H1 (cell line): ENCODE measurements around the gene RETREG1. TPM values are rescaled to one million over a fixed set of nuclear protein-coding genes. Genes with fewer than 3 reads are reported as not detected.

Source experiments
- CTCF ChIA-PET: fragments of 300-600 bp; sonication (Branson Sonifier 250); formaldehyde crosslinking; loops from one replicate; lab custom pipeline; 2021; ENCODE audit not compliant: partially characterized antibody; lab: Charles Lee
- POLR2A ChIA-PET: fragments of 300-600 bp; sonication (Branson Sonifier 250); formaldehyde crosslinking; loops from one replicate; lab custom pipeline; 2021; ENCODE audit warnings: inconsistent platforms; ENCODE audit not compliant: partially characterized antibody; lab: Charles Lee
- DNase-seq, 2 experiments: peaks; one replicate each; pipeline versions ENCODE4 v3.0.0 to v3.0.0-alpha.2; 2010 to 2022; ENCODE audit warnings: low spot score in 2 of 2, low read depth in 1 of 2, mixed read lengths in 1 of 2
- FAIRE-seq: peaks from 2 replicates; lab custom pipeline; 2011; peaks lifted over from hg19 to GRCh38; lab: Jason Lieb, UNC
- H2AFZ ChIP-seq: 2 replicates; pipeline ENCODE4 v1.8.1; 2012; ENCODE audit warnings: low read length, inconsistent platforms
- H2AK5ac ChIP-seq: 2 replicates; pipeline ENCODE4 v1.6.1; 2013; ENCODE audit warnings: low read depth, low read length
- H2BK120ac ChIP-seq: replicated peaks from 2 replicates; pipeline ENCODE3; 2013; ENCODE audit warnings: low read depth, low read length, inconsistent platforms
- H2BK12ac ChIP-seq: 2 replicates; pipeline ENCODE4 v1.6.1; 2013; ENCODE audit warnings: low read depth, low read length
- H2BK15ac ChIP-seq: 2 replicates; pipeline ENCODE4 v1.6.1; 2013; ENCODE audit warnings: low read length
- H2BK20ac ChIP-seq: 2 replicates; pipeline ENCODE4 v1.6.1; 2013; ENCODE audit warnings: low read length
- H2BK5ac ChIP-seq: 2 replicates; pipeline ENCODE4 v1.6.1; 2013; ENCODE audit warnings: low read depth, low read length
- H3K14ac ChIP-seq: 2 replicates; pipeline ENCODE4 v1.6.1; 2013; ENCODE audit warnings: inconsistent platforms; ENCODE audit not compliant: insufficient read length
- H3K18ac ChIP-seq: 2 replicates; pipeline ENCODE4 v1.6.1; 2013; ENCODE audit warnings: low read length; ENCODE audit errors: extremely low read depth
- H3K23ac ChIP-seq: 2 replicates; pipeline ENCODE4 v1.6.1; 2013; ENCODE audit warnings: inconsistent platforms; ENCODE audit not compliant: insufficient read length
- H3K23me2 ChIP-seq: 2 replicates; pipeline ENCODE4 v1.6.1; 2013; ENCODE audit warnings: low read depth, low read length
- H3K27ac ChIP-seq: 2 replicates; pipeline ENCODE4 v1.6.1; 2011; ENCODE audit warnings: low read depth, low read length, inconsistent platforms
- H3K27me3 ChIP-seq, 4 experiments: replicated peaks in 1 of 4; 1 replicate in 1 of 4; 2 replicates in 3 of 4; pipeline versions ENCODE4 v1.6.1 to v1.8.1; 2011 to 2013; ENCODE audit warnings: low read length in 3 of 4, mild to moderate bottlenecking in 3 of 4, inconsistent platforms in 2 of 4, mixed read lengths in 2 of 4, moderate library complexity in 1 of 4; ENCODE audit not compliant: control insufficient read depth in 3 of 4, insufficient read depth in 3 of 4; ENCODE audit errors: extremely low read depth in 1 of 4
- H3K36me3 ChIP-seq, 4 experiments: 2 replicates each; pipeline versions ENCODE4 v1.6.1 to v1.8.1; 2011 to 2013; ENCODE audit warnings: mild to moderate bottlenecking in 4 of 4, low read length in 3 of 4, moderate library complexity in 2 of 4, control low read depth in 1 of 4, inconsistent platforms in 1 of 4; ENCODE audit not compliant: insufficient read depth in 4 of 4, control insufficient read depth in 2 of 4
- H3K4ac ChIP-seq: replicated peaks from 2 replicates; pipeline ENCODE3; 2013; ENCODE audit warnings: low read length, low read depth, mixed read lengths, inconsistent platforms; ENCODE audit not compliant: insufficient read length
- H3K4me1 ChIP-seq, 4 experiments: replicated peaks in 1 of 4; 1 replicate in 1 of 4; 2 replicates in 3 of 4; pipeline versions ENCODE4 v1.6.1 to v1.8.1; 2011 to 2013; ENCODE audit warnings: low read length in 3 of 4, inconsistent platforms in 2 of 4, mixed read lengths in 1 of 4; ENCODE audit not compliant: insufficient read depth in 4 of 4, control insufficient read depth in 3 of 4
- H3K4me2 ChIP-seq, 2 experiments: 2 replicates each; pipeline versions ENCODE4 v1.6.1 to v1.8.1; 2011 to 2013; ENCODE audit warnings: low read depth in 2 of 2, low read length in 2 of 2, control low read depth in 1 of 2, inconsistent platforms in 1 of 2, mild to moderate bottlenecking in 1 of 2; ENCODE audit not compliant: insufficient read depth in 1 of 2
- H3K4me3 ChIP-seq, 4 experiments: fragments of 200-600, 300-600 bp in 1 of 4; sonication (generic), shearing (Covaris generic), sonication (Bioruptor Twin) in 1 of 4; 2 replicates each; pipeline versions ENCODE4 v1.5.1 to v1.8.1; 2011 to 2016; ENCODE audit warnings: low read length in 4 of 4, low read depth in 3 of 4, control low read depth in 2 of 4, inconsistent platforms in 2 of 4, mild to moderate bottlenecking in 2 of 4, mixed read lengths in 1 of 4, moderate library complexity in 1 of 4; ENCODE audit not compliant: insufficient read depth in 2 of 4; ENCODE audit errors: extremely low read depth in 1 of 4
- H3K56ac ChIP-seq: replicated peaks from 2 replicates; pipeline ENCODE3; 2013; ENCODE audit warnings: low read depth, mild to moderate bottlenecking, mixed read lengths, low read length, inconsistent platforms; ENCODE audit not compliant: insufficient read length
- H3K79me1 ChIP-seq: 2 replicates; pipeline ENCODE4 v1.6.1; 2013; ENCODE audit warnings: low read depth, low read length, control low read depth
- H3K79me2 ChIP-seq, 2 experiments: 2 replicates each; pipeline versions ENCODE4 v1.6.1 to v1.8.1; 2012 to 2013; ENCODE audit warnings: low read length in 2 of 2, mild to moderate bottlenecking in 2 of 2, inconsistent platforms in 1 of 2; ENCODE audit not compliant: insufficient read depth in 2 of 2, control insufficient read depth in 1 of 2
- H3K9ac ChIP-seq, 4 experiments: replicated peaks in 1 of 4; 1 replicate in 1 of 4; 2 replicates in 3 of 4; pipeline versions ENCODE4 v1.6.1 to v1.8.1; 2011 to 2013; ENCODE audit warnings: low read depth in 3 of 4, low read length in 3 of 4, control low read depth in 2 of 4, mild to moderate bottlenecking in 2 of 4, moderate library complexity in 2 of 4, inconsistent platforms in 1 of 4; ENCODE audit errors: extremely low read depth in 1 of 4
- H3K9me3 ChIP-seq, 2 experiments: 2 replicates each; pipeline versions ENCODE4 v1.6.1 to v1.8.1; 2012 to 2013; ENCODE audit warnings: mild to moderate bottlenecking in 2 of 2, moderate library complexity in 2 of 2, control low read depth in 1 of 2, inconsistent platforms in 1 of 2, low read depth in 1 of 2, low read length in 1 of 2, mixed read lengths in 1 of 2; ENCODE audit not compliant: insufficient read depth in 2 of 2
- H4K20me1 ChIP-seq, 2 experiments: replicated peaks in 1 of 2; 2 replicates each; pipeline versions ENCODE3 to v1.8.1; 2011 to 2013; ENCODE audit warnings: inconsistent platforms in 2 of 2, low read length in 2 of 2, mild to moderate bottlenecking in 1 of 2; ENCODE audit not compliant: insufficient read depth in 2 of 2, control insufficient read depth in 1 of 2
- H4K5ac ChIP-seq: 2 replicates; pipeline ENCODE4 v1.6.1; 2013; ENCODE audit warnings: low read length, low read depth, mixed read lengths, inconsistent platforms; ENCODE audit not compliant: insufficient read length
- H4K8ac ChIP-seq: 2 replicates; pipeline ENCODE4 v1.8.0; 2013; ENCODE audit warnings: mild to moderate bottlenecking, moderate library complexity, low read length, inconsistent platforms; ENCODE audit not compliant: insufficient read depth; ENCODE audit errors: extremely low read depth
- H4K91ac ChIP-seq: replicated peaks from 2 replicates; pipeline ENCODE3; 2013; ENCODE audit warnings: low read length, mixed read lengths, inconsistent platforms; ENCODE audit not compliant: insufficient read length
- CHD2 ChIP-seq: IDR thresholded peaks from 2 replicates; pipeline ENCODE4 v1.6.1; 2012; ENCODE audit warnings: low read length, improper control_type of control experiment
- EZH2 ChIP-seq: fragments of 200-600 bp; sonication (generic); IDR thresholded peaks from 2 replicates; pipeline ENCODE4 v1.7.1; 2012; ENCODE audit warnings: low read depth, mild to moderate bottlenecking, moderate library complexity, low read length, inconsistent platforms; ENCODE audit not compliant: severe bottlenecking
- POLR2A ChIP-seq, 2 experiments: IDR thresholded peaks; 1 replicate in 1 of 2; 2 replicates in 1 of 2; pipeline ENCODE4 v1.6.1; 2011; ENCODE audit warnings: low read depth in 2 of 2, low read length in 2 of 2, mild to moderate bottlenecking in 2 of 2; ENCODE audit errors: control extremely low read depth in 1 of 2
- RBBP5 ChIP-seq: IDR thresholded peaks from 2 replicates; pipeline ENCODE4 v1.7.1; 2012; ENCODE audit warnings: low read depth, mild to moderate bottlenecking, inconsistent platforms, low read length, moderate library complexity, borderline replicate concordance
- RFX5 ChIP-seq: IDR thresholded peaks from 2 replicates; pipeline ENCODE4 v1.6.1; 2011; ENCODE audit warnings: low read depth, low read length, improper control_type of control experiment, borderline replicate concordance
- RNF2 ChIP-seq: fragments of 200-900, 300-1000 bp; sonication (generic); IDR thresholded peaks from 2 replicates; pipeline ENCODE4 v1.7.1; 2016; ENCODE audit warnings: borderline replicate concordance, low read depth, mild to moderate bottlenecking, antibody characterized with exemption, low read length; ENCODE audit not compliant: poor library complexity, severe bottlenecking; ENCODE audit errors: missing control alignments
- SUZ12 ChIP-seq: fragments of 200-600 bp; sonication (generic); IDR thresholded peaks from 2 replicates; pipeline ENCODE4 v1.6.1; 2012; ENCODE audit warnings: mild to moderate bottlenecking, inconsistent platforms, low read length, moderate library complexity, mixed read lengths
- TCF12 ChIP-seq: IDR thresholded peaks from 2 replicates; pipeline ENCODE4 v1.6.1; 2011; ENCODE audit warnings: low read depth, mild to moderate bottlenecking, low read length
- WGBS, 2 experiments: shearing (Covaris generic) in 1 of 2; methylation state at CpG; one replicate each; pipeline versions ENCODE4 v1.1.6 to v1.1.7; 2013 to 2015; ENCODE audit warnings: low lambda C conversion rate in 2 of 2, mixed read lengths in 2 of 2, inconsistent platforms in 1 of 2, low coverage in 1 of 2, missing lambda C conversion rate in 1 of 2; ENCODE audit not compliant: insufficient replicate concordance in 2 of 2, insufficient coverage in 1 of 2, insufficient read length in 1 of 2; ENCODE audit errors: extremely low coverage in 1 of 2, missing lambda C conversion rate in 1 of 2; 5-methylcytosine and 5-hydroxymethylcytosine counted together
- polyA plus RNA-seq, 7 experiments: library from polyadenylated mRNA; depleted of rRNA in 3 of 7; stranded (reverse) in 5 of 7; unstranded in 2 of 7; fragments of >200 nt in 5 of 7; fragments of 200-250 nt in 2 of 7; gene quantifications; 1 replicate in 5 of 7; 2 replicates in 1 of 7; 4 replicates in 1 of 7; pipeline versions ENCODE4 v1.2.1 to v1.2.3, GENCODE V29; 2011 to 2013; ENCODE audit warnings: missing spikeins in 2 of 7, mixed read lengths in 2 of 7
- total RNA-seq: library from RNA; stranded (reverse); fragmentation: NEBNext Ultra II Directional; extraction: Animal tissue kit (Norgen Biotek cat#: 25700); gene quantifications from 2 replicates; pipeline ENCODE4 v1.2.1, GENCODE V29; 2021
- TF ChIP-seq, protein P1 (sequence below): IDR thresholded peaks from 2 replicates; pipeline ENCODE4 v1.6.1; 2011; ENCODE audit warnings: low read depth, mild to moderate bottlenecking, low read length; ENCODE audit not compliant: insufficient read depth

Gene RETREG1
- total and polyA plus RNA-seq, 2 of the 8 experiments (the other 6 are each of a cell fraction or from before 2014, with no cell fraction given), result 0.62 to 1.9 TPM

DNA sequence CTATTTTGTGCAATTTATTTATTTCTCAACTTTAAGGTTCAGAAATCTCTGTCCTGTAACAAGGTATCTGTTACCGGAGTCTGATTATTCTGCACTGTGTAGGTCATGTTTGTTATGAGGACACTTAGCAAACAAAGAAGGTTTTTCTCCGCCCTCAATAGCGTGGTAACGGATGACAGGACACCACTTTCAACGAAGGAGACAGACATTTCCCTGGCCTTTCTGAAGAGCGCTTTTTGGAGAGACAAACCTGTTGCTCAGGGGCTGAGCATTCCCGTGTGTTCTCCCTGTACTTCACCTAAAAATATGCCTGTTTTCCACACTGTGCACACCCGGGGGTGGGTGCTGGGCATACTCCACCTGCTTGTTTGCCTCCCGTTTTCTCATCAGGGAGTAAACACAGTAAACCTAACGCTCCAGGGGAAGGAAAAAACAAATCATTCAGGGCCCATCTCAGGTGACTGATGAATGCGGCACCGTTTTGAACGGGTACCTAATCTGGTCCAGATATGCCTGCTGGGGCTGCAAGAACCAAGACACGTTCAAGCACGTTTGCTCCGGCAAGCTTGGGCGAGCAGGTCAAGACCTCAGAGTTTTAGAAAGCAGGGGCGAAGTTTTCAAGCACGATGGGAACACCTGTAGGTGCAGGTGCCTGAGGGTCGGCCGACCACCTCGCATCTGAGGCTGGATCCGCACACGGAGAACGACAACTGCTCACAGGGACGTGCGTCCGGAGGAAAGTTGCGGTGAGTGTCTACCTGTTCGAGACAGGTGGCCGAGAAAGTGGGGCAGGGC is 859 bp downstream of the RETREG1 start:
- Histone ChIP-seq H3K4me1 (peaks cover 4 to 15% (median 8%) of the 10 kb centered on the region in 4 experiments), H3K18ac (peak overlapping the region; percentile 2; the same call in 1 of the 2 replicates), H3K27ac (no peak overlapping the region), H4K8ac (no peak overlapping the region; the same call in 1 of the 2 replicates), H3K14ac (no peak overlapping the region), H2BK20ac (no peak overlapping the region), H3K9me3 (no peaks in the 10 kb centered on the region), H2BK15ac (no peak overlapping the region), H2BK12ac (peak overlapping the region; percentile 72; the same call in 1 of the 2 replicates), H4K5ac (no peak overlapping the region), H2BK5ac (no peak overlapping the region), H3K36me3 (no peaks in the 10 kb centered on the region), H3K27me3 (peaks cover 7 to 37% (median 27%) of the 10 kb centered on the region in 4 experiments), H3K79me1 (no peaks in the 10 kb centered on the region), H3K23me2 (peaks cover 16% of the 10 kb centered on the region), H3K4me3 (peak overlapping the region; percentile 49 to 80 (median 74)), H3K9ac (0 out of 7 replicates have a peak overlapping the region, but pooled peaks of 1 of the 4 experiments have one; percentile 22), H3K4ac (no peak overlapping the region), H2AK5ac (no peak overlapping the region), H3K79me2 (no peaks in the 10 kb centered on the region), H3K56ac (no peak overlapping the region), H3K4me2 (peak overlapping the region; percentile 71 to 94), H2BK120ac (no peak overlapping the region), H2AFZ (peak overlapping the region; percentile 76; the same call in 1 of the 2 replicates), H3K23ac (peak overlapping the region; percentile 35), H4K91ac (no peak overlapping the region), H4K20me1 (no peaks in the 10 kb centered on the region)
- CTCF ChIA-PET, result interaction anchor here (1.2 to 2.0 kb wide), 3 partner anchors 32 to 63 kb away, joined by 3 to 6 read pairs (median 3); no protein-coding TSS in a partner anchor
- no peak for FAIRE-seq
- WGBS, 2 experiments, result 17% methylated on average over 31 of the region's 31 CpGs; no CpG with 5 or more reads in 1 of the 2 experiments
- no peak for DNase-seq
- TF ChIP-seq EZH2 (peak; percentile 73), SUZ12 (peak; percentile 85; the same call in 1 of the 2 replicates), RBBP5 (peak; percentile 23; the same call in 1 of the 2 replicates), TCF12 (no peak), CHD2 (no peak), RFX5 (peak; percentile 65; the same call in 1 of the 2 replicates), POLR2A (IDR thresholded peaks at IDR 0.05; ENCODE audit: control extremely low read depth in 1 of 2, low read depth in 2 of 2, low read length in 2 of 2) (no peak), RNF2 (peak; percentile 27)
- TF ChIP-seq, protein P1, sequence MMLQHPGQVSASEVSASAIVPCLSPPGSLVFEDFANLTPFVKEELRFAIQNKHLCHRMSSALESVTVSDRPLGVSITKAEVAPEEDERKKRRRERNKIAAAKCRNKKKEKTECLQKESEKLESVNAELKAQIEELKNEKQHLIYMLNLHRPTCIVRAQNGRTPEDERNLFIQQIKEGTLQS, result no peak
- POLR2A ChIA-PET, result no interaction called here
